Keratinocyte (primary cell): Measurements from ENCODE around the gene PTPRN2.

Source experiments
- EZH2 ChIP-seq: IDR thresholded peaks from one replicate; pipeline ENCODE4 v1.6.1; 2012; ENCODE audit warnings: inconsistent platforms, mild to moderate bottlenecking, low read length, moderate library complexity
- TF ChIP-seq, protein P1 (sequence below), 3 experiments: IDR thresholded peaks in 1 of 3; conservative IDR thresholded peaks in 1 of 3; optimal IDR thresholded peaks in 1 of 3; 2 replicates in 2 of 3; 3 replicates in 1 of 3; pipeline versions ENCODE3 to v1.5.1; 2011; ENCODE audit warnings: low read length in 3 of 3, mild to moderate bottlenecking in 3 of 3, moderate library complexity in 2 of 3, control low read depth in 1 of 3, inconsistent platforms in 1 of 3; ENCODE audit not compliant: insufficient read depth in 2 of 3; ENCODE audit errors: extremely low read depth in 1 of 3

DNA sequence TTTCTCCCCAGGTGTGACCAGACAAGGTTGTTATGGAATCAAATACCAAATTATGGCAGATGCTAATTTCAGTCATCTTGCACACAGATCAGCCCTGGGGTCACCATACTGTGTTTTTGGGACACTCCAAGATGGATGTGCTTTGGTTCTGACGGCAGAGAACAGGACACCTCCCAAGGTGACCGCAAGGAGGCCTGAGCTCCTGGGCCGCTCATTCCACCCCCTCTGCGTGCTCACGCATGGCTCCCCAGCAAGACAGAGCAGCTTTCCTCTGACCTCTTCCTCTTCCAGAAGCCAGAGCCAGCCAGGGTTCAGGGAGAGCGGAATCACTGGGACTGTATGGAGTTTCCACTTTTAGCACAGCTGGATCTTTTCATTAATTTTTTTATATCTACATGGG, 848.0 kb downstream of the PTPRN2 start:
- TF ChIP-seq, protein P1, sequence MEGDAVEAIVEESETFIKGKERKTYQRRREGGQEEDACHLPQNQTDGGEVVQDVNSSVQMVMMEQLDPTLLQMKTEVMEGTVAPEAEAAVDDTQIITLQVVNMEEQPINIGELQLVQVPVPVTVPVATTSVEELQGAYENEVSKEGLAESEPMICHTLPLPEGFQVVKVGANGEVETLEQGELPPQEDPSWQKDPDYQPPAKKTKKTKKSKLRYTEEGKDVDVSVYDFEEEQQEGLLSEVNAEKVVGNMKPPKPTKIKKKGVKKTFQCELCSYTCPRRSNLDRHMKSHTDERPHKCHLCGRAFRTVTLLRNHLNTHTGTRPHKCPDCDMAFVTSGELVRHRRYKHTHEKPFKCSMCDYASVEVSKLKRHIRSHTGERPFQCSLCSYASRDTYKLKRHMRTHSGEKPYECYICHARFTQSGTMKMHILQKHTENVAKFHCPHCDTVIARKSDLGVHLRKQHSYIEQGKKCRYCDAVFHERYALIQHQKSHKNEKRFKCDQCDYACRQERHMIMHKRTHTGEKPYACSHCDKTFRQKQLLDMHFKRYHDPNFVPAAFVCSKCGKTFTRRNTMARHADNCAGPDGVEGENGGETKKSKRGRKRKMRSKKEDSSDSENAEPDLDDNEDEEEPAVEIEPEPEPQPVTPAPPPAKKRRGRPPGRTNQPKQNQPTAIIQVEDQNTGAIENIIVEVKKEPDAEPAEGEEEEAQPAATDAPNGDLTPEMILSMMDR (optimal IDR thresholded peaks at IDR 0.05 in 1 of 3, IDR thresholded peaks at IDR 0.05 in 1 of 3, conservative IDR thresholded peaks at IDR 0.05 in 1 of 3; ENCODE audit: extremely low read depth in 1 of 3, insufficient read depth in 2 of 3, low read length in 3 of 3): no peak
- TF ChIP-seq EZH2: no peak
